ENCODE measurements around the gene DAB2IP.

DAB2IP gene

DNA sequence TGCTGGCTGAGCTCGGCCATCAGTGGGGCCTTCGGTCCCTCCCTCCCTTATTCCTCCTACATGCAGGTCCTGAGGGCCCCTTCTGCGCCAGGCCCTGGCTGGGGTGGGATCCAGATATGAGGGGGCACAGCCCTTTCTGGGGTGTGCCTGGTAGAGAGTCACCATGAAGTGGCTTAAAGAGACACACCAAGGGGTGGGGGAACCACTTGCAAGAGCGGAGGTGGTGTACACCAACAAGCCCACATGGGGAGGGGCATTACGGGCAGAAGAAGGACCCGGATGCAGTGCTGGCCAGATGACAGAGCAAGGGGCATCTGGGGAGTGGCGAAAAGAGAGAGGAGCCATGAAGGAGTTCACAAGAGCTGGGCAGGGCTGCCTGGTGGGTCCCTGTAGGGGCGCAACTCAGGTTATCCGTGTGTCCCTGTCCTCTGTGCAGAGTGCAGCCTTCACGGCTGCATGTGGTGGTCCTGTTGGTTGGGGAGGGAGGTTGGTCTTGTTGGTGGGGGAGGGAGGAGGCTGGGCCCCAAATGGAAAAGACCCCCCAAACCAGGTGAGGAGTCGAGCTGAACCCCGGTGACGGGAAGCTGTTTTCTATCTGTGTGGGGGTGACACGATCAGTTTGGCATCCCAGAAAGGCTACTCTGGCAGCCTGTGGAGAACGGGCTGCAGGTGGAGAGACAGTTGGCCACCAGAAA, 158.1 kb downstream of the DAB2IP start:
- Histone ChIP-seq H3K9me3 (ENCODE audit: insufficient read depth, low read length, severe bottlenecking) (no peaks in the 10 kb centered on the region), H3K4me3 (ENCODE audit: low read depth in 1 of 2, low read length in 2 of 2) (no peak overlapping the region), H3K4me2 (ENCODE audit: insufficient read depth, low read length) (no peak overlapping the region), H3K9ac (ENCODE audit: low read depth, low read length) (no peak overlapping the region), H3K27me3 (ENCODE audit: insufficient read depth, low read length, poor library complexity) (no peaks in the 10 kb centered on the region), H3K4me1 (ENCODE audit: insufficient read depth, low read length) (no peaks in the 10 kb centered on the region), H2AFZ (ENCODE audit: low read depth, low read length) (no peak overlapping the region), H3K79me2 (ENCODE audit: insufficient read depth, low read length) (no peaks in the 10 kb centered on the region), H4K20me1 (ENCODE audit: insufficient read depth, low read length) (no peaks in the 10 kb centered on the region), H3K36me3 (ENCODE audit: insufficient read depth, low read length) (no peaks in the 10 kb centered on the region), H3K27ac (ENCODE audit: low read length) (no peak overlapping the region)
- no peak for ATAC-seq (ENCODE audit: insufficient read depth, low read depth)
- no peak for DNase-seq
- TF ChIP-seq, protein P1, sequence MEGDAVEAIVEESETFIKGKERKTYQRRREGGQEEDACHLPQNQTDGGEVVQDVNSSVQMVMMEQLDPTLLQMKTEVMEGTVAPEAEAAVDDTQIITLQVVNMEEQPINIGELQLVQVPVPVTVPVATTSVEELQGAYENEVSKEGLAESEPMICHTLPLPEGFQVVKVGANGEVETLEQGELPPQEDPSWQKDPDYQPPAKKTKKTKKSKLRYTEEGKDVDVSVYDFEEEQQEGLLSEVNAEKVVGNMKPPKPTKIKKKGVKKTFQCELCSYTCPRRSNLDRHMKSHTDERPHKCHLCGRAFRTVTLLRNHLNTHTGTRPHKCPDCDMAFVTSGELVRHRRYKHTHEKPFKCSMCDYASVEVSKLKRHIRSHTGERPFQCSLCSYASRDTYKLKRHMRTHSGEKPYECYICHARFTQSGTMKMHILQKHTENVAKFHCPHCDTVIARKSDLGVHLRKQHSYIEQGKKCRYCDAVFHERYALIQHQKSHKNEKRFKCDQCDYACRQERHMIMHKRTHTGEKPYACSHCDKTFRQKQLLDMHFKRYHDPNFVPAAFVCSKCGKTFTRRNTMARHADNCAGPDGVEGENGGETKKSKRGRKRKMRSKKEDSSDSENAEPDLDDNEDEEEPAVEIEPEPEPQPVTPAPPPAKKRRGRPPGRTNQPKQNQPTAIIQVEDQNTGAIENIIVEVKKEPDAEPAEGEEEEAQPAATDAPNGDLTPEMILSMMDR (IDR thresholded peaks at IDR 0.05; ENCODE audit: borderline replicate concordance, extremely low read depth, low read length, poor library complexity, severe bottlenecking) = no peak
- TF ChIP-seq EZH2 (IDR thresholded peaks at IDR 0.05; ENCODE audit: borderline replicate concordance, low read depth, low read length, severe bottlenecking) = no peak

DNA sequence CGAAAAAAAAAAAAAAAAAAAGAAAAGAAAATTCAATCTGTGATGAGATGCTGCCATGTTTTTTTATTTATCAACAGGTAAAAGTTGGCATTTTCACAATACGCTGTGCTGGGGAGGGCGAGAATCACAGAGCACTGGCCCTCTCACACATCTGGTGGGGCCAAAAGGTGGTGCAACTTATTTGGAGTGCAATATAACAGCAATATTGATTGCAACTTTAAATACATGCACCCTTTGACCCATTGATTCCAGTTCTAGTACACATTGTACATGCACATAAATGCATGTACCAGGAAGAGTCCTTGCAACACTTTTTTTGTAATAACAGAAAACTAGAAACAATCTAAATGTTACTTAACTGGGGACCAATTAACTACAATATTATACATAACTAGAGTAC, 159.1 kb downstream of the DAB2IP start:
- Histone ChIP-seq H2AFZ (ENCODE audit: low read depth, low read length) (no peak overlapping the region), H3K4me1 (ENCODE audit: insufficient read depth, low read length) (no peaks in the 10 kb centered on the region), H3K79me2 (ENCODE audit: insufficient read depth, low read length) (no peaks in the 10 kb centered on the region), H3K36me3 (ENCODE audit: insufficient read depth, low read length) (no peaks in the 10 kb centered on the region), H3K27ac (ENCODE audit: low read length) (no peak overlapping the region), H3K4me2 (ENCODE audit: insufficient read depth, low read length) (no peak overlapping the region), H3K27me3 (ENCODE audit: insufficient read depth, low read length, poor library complexity) (no peaks in the 10 kb centered on the region), H4K20me1 (ENCODE audit: insufficient read depth, low read length) (no peaks in the 10 kb centered on the region), H3K4me3 (ENCODE audit: low read depth in 1 of 2, low read length in 2 of 2) (no peak overlapping the region), H3K9me3 (ENCODE audit: insufficient read depth, low read length, severe bottlenecking) (no peaks in the 10 kb centered on the region), H3K9ac (ENCODE audit: low read depth, low read length) (no peak overlapping the region)
- TF ChIP-seq, protein P1 (IDR thresholded peaks at IDR 0.05; ENCODE audit: borderline replicate concordance, extremely low read depth, low read length, poor library complexity, severe bottlenecking) = no peak
- no peak for TF ChIP-seq EZH2 (IDR thresholded peaks at IDR 0.05; ENCODE audit: borderline replicate concordance, low read depth, low read length, severe bottlenecking)
- ATAC-seq (ENCODE audit: insufficient read depth, low read depth) = no peak
- DNase-seq = no peak

DNA sequence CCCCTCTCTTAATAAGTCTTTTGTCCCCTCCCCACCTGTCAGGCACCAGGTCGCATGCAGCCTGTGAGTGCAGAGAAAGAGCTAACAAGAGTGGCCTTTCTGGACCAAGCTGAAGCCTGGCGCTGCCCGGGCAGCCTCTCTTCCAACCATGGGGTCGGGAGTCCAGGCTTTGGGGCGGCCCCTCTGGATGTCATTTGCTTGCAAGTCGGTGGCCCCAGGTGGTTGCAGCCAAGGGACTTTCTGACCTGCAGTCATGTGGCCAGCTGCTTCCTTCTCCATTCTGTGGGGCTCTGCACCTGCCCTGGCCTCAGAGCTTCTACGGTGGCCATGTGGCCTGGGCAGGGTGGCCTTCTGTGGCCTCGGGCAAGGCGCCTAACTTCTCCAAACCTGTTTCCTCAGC, 159.7 kb downstream of the DAB2IP start:
- H3K36me3 ChIP-seq (ENCODE audit: insufficient read depth, low read length) = no peaks in the 10 kb centered on the region
- H3K9me3 ChIP-seq (ENCODE audit: insufficient read depth, low read length, severe bottlenecking) = no peaks in the 10 kb centered on the region
- DNase-seq (no peak), ATAC-seq (ENCODE audit: insufficient read depth, low read depth) (no peak)
- no peak overlapping the region for H2AFZ ChIP-seq (ENCODE audit: low read depth, low read length)
- no peak for TF ChIP-seq EZH2 (IDR thresholded peaks at IDR 0.05; ENCODE audit: borderline replicate concordance, low read depth, low read length, severe bottlenecking)
- TF ChIP-seq, protein P1 (IDR thresholded peaks at IDR 0.05; ENCODE audit: borderline replicate concordance, extremely low read depth, low read length, poor library complexity, severe bottlenecking) = no peak
- H3K9ac ChIP-seq (ENCODE audit: low read depth, low read length) = no peak overlapping the region
- H3K4me3 ChIP-seq (ENCODE audit: low read depth in 1 of 2, low read length in 2 of 2) = no peak overlapping the region
- no peaks in the 10 kb centered on the region for H4K20me1 ChIP-seq (ENCODE audit: insufficient read depth, low read length)
- no peak overlapping the region for H3K27ac ChIP-seq (ENCODE audit: low read length)
- no peaks in the 10 kb centered on the region for H3K4me1 ChIP-seq (ENCODE audit: insufficient read depth, low read length)
- no peaks in the 10 kb centered on the region for H3K27me3 ChIP-seq (ENCODE audit: insufficient read depth, low read length, poor library complexity)
- no peaks in the 10 kb centered on the region for H3K79me2 ChIP-seq (ENCODE audit: insufficient read depth, low read length)
- H3K4me2 ChIP-seq (ENCODE audit: insufficient read depth, low read length) = no peak overlapping the region

Data from DND-41 (cell line).